CD14-positive monocyte (primary cell): Measurements from ENCODE around the gene IFRD1. TPM values are rescaled to one million over a fixed set of nuclear protein-coding genes. Genes with fewer than 3 reads are reported as not detected.

Source experiments
- DNase-seq, 3 donors: peaks; one replicate each; pipeline ENCODE4 v3.0.0-alpha.2; 2011 to 2022
- H2AFZ ChIP-seq: 2 replicates; pipeline ENCODE4 v1.6.0; 2012; ENCODE audit warnings: mild to moderate bottlenecking, low read depth, low read length, inconsistent platforms; ENCODE audit not compliant: insufficient read depth, poor library complexity, severe bottlenecking
- H3K27ac ChIP-seq, 2 donors: 1 replicate in 1 of 2; 2 replicates in 1 of 2; pipeline ENCODE4 v1.5.1; 2012 to 2013; ENCODE audit warnings: low read length in 2 of 2, control low read depth in 1 of 2, inconsistent platforms in 1 of 2, low read depth in 1 of 2, mild to moderate bottlenecking in 1 of 2
- H3K27me3 ChIP-seq, 2 donors: one replicate each; pipeline versions ENCODE4 v1.6.0 to v1.6.1; 2011 to 2013; ENCODE audit warnings: low read length in 2 of 2; ENCODE audit not compliant: control insufficient read depth in 2 of 2, insufficient read depth in 2 of 2
- H3K36me3 ChIP-seq, 2 donors: replicated peaks in 1 of 2; 1 replicate in 1 of 2; 2 replicates in 1 of 2; pipeline versions ENCODE4 v1.5.1 to v1.6.1; 2012 to 2013; ENCODE audit warnings: low read length in 2 of 2, control low read depth in 1 of 2, inconsistent platforms in 1 of 2, mild to moderate bottlenecking in 1 of 2; ENCODE audit not compliant: insufficient read depth in 2 of 2, control insufficient read depth in 1 of 2
- H3K4me1 ChIP-seq, 2 donors: 1 replicate in 1 of 2; 2 replicates in 1 of 2; pipeline versions ENCODE4 v1.5.1 to v1.6.1; 2012 to 2013; ENCODE audit warnings: low read length in 2 of 2, control low read depth in 1 of 2, inconsistent platforms in 1 of 2, mild to moderate bottlenecking in 1 of 2, moderate library complexity in 1 of 2; ENCODE audit not compliant: insufficient read depth in 2 of 2, control insufficient read depth in 1 of 2
- H3K4me2 ChIP-seq: replicated peaks from 2 replicates; pipeline ENCODE3; 2012; ENCODE audit warnings: low read length, moderate library complexity, mild to moderate bottlenecking; ENCODE audit not compliant: poor library complexity, severe bottlenecking; ENCODE audit errors: extremely low read depth
- H3K4me3 ChIP-seq, 3 experiments: fragments of 200-600 bp in 1 of 3; sonication (generic) in 1 of 3; replicated peaks in 1 of 3; 1 replicate in 2 of 3; 2 replicates in 1 of 3; pipeline ENCODE4 v1.5.1; 2011 to 2013; ENCODE audit warnings: low read length in 3 of 3, mild to moderate bottlenecking in 3 of 3, control low read depth in 2 of 3, low read depth in 2 of 3, inconsistent platforms in 1 of 3, moderate library complexity in 1 of 3
- H3K79me2 ChIP-seq: 2 replicates; pipeline ENCODE4 v1.6.0; 2012; ENCODE audit warnings: mild to moderate bottlenecking, control low read depth, inconsistent platforms, low read length, moderate library complexity; ENCODE audit not compliant: insufficient read depth
- H3K9ac ChIP-seq: 2 replicates; pipeline ENCODE4 v1.6.0; 2017; ENCODE audit warnings: low read length, mild to moderate bottlenecking; ENCODE audit not compliant: insufficient read depth, poor library complexity, severe bottlenecking
- H3K9me3 ChIP-seq, 2 donors: replicated peaks in 1 of 2; 1 replicate in 1 of 2; 2 replicates in 1 of 2; pipeline versions ENCODE4 v1.5.1 to v1.6.1; 2012 to 2013; ENCODE audit warnings: low read length in 2 of 2, control low read depth in 1 of 2; ENCODE audit not compliant: control insufficient read depth in 1 of 2, insufficient read depth in 1 of 2
- H4K20me1 ChIP-seq: 2 replicates; pipeline ENCODE4 v1.6.0; 2012; ENCODE audit warnings: mild to moderate bottlenecking, low read length, control low read depth, moderate library complexity; ENCODE audit not compliant: insufficient read depth
- H3K27ac Mint-ChIP-seq, 7 donors: one replicate each; pipeline ENCODE4 v1.8.0; 2020; ENCODE audit warnings: mild to moderate bottlenecking in 7 of 7, mixed read lengths in 7 of 7, moderate library complexity in 6 of 7, inconsistent platforms in 2 of 7
- H3K27me3 Mint-ChIP-seq, 3 donors: one replicate each; pipeline ENCODE4 v1.8.0; 2021 to 2022; ENCODE audit warnings: low read depth in 3 of 3, mild to moderate bottlenecking in 3 of 3, mixed read lengths in 3 of 3, moderate library complexity in 3 of 3, inconsistent platforms in 1 of 3
- H3K36me3 Mint-ChIP-seq, 2 donors: one replicate each; pipeline ENCODE4 v1.8.0; 2020; ENCODE audit warnings: mixed read lengths in 2 of 2, inconsistent platforms in 1 of 2, mild to moderate bottlenecking in 1 of 2
- H3K4me1 Mint-ChIP-seq: one replicate; pipeline ENCODE4 v1.8.0; 2020; ENCODE audit warnings: mild to moderate bottlenecking, mixed read lengths
- H3K4me3 Mint-ChIP-seq, 2 donors: one replicate each; pipeline ENCODE4 v1.8.0; 2020; ENCODE audit warnings: mild to moderate bottlenecking in 2 of 2, mixed read lengths in 2 of 2, moderate library complexity in 1 of 2
- H3K9me3 Mint-ChIP-seq, 7 donors: one replicate each; pipeline ENCODE4 v1.8.0; 2020 to 2022; ENCODE audit warnings: mixed read lengths in 7 of 7, mild to moderate bottlenecking in 6 of 7, moderate library complexity in 6 of 7, inconsistent platforms in 2 of 7
- WGBS: methylation state at CpG from one replicate; pipeline ENCODE4 v1.1.5; 2013; ENCODE audit warnings: missing lambda C conversion rate; ENCODE audit not compliant: insufficient coverage; 5-methylcytosine and 5-hydroxymethylcytosine counted together
- intact Hi-C, 2 donors: fragments of 100-400 bp; cut with micrococcal nuclease; formaldehyde crosslinking; loops; one replicate each; pipeline versions ENCODE4 v1.15.0 to v1.15.1; 2023
- polyA plus RNA-seq, 3 donors: library from polyadenylated mRNA; depleted of rRNA in 1 of 3; unstranded in 2 of 3; stranded (reverse) in 1 of 3; fragments of 300-500 nt in 2 of 3; fragments of >200 nt in 1 of 3; fragmentation: Illumina TruSeq in 2 of 3; gene quantifications; 1 replicate in 2 of 3; 2 replicates in 1 of 3; pipeline ENCODE4 v1.2.3, GENCODE V29; 2012 to 2021
- TF ChIP-seq, protein P1 (sequence below): fragments of 200-600 bp; IDR thresholded peaks from one replicate; pipeline ENCODE4 v1.8.0; 2022; ENCODE audit warnings: antibody characterized with exemption, mild to moderate bottlenecking

The IFRD1 gene
- polyA plus RNA-seq, 3 donors, result 13.6 to 81.6 (median 18.7) TPM

DNA sequence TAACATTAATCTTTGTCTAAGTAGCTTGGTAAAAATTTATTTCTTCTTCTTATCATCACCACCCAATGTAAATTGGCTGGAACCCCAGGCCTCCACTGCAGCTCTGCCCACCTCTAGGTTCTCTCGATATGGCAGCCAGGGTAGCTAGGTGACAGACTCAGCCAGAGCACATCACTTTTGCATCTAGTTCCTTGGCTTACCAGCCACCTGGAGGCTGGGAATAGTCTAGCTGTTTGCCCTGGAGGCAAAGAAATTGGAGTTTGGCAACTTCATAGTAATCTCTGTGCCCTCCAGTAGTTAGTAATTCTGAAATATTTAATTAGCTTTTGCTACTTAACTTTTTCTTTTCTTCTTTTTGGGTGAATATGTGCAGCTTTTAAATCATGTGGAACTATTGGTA, 9.4 kb downstream of the IFRD1 start:
- Histone ChIP-seq H3K9ac (no peak overlapping the region), H3K79me2 (peaks cover 15% of the 10 kb centered on the region), H3K4me1 (peaks cover 8 to 11% of the 10 kb centered on the region in 2 donors), H4K20me1 (peaks cover 50% of the 10 kb centered on the region), H2AFZ (no peak overlapping the region), H3K27me3 (no peaks in the 10 kb centered on the region), H3K4me3 (no peak overlapping the region), H3K9me3 (no peaks in the 10 kb centered on the region), H3K27ac (no peak overlapping the region), H3K4me2 (no peak overlapping the region), H3K36me3 (peaks cover 64 to 91% of the 10 kb centered on the region in 2 donors)
- H3K36me3 Mint-ChIP-seq, result peaks cover 68 to 77% of the 10 kb centered on the region in 2 donors
- no peaks in the 10 kb centered on the region for H3K27me3 Mint-ChIP-seq
- H3K4me3 Mint-ChIP-seq, result no peak overlapping the region
- H3K9me3 Mint-ChIP-seq, result no peaks in the 10 kb centered on the region
- no peak overlapping the region for H3K27ac Mint-ChIP-seq
- DNase-seq, result no peak
- 100% methylated on average over 1 of the region's 1 CpG for WGBS
- TF ChIP-seq, protein P1, sequence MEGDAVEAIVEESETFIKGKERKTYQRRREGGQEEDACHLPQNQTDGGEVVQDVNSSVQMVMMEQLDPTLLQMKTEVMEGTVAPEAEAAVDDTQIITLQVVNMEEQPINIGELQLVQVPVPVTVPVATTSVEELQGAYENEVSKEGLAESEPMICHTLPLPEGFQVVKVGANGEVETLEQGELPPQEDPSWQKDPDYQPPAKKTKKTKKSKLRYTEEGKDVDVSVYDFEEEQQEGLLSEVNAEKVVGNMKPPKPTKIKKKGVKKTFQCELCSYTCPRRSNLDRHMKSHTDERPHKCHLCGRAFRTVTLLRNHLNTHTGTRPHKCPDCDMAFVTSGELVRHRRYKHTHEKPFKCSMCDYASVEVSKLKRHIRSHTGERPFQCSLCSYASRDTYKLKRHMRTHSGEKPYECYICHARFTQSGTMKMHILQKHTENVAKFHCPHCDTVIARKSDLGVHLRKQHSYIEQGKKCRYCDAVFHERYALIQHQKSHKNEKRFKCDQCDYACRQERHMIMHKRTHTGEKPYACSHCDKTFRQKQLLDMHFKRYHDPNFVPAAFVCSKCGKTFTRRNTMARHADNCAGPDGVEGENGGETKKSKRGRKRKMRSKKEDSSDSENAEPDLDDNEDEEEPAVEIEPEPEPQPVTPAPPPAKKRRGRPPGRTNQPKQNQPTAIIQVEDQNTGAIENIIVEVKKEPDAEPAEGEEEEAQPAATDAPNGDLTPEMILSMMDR, result no peak
- intact Hi-C loops, result loop anchor here in 1 of 2 donors (10.0 kb wide), 1 partner anchor 255 kb away; the partner anchor contains the start of genes DOCK4 and ZNF277
- peaks cover 11% of the 10 kb centered on the region for H3K4me1 Mint-ChIP-seq

DNA sequence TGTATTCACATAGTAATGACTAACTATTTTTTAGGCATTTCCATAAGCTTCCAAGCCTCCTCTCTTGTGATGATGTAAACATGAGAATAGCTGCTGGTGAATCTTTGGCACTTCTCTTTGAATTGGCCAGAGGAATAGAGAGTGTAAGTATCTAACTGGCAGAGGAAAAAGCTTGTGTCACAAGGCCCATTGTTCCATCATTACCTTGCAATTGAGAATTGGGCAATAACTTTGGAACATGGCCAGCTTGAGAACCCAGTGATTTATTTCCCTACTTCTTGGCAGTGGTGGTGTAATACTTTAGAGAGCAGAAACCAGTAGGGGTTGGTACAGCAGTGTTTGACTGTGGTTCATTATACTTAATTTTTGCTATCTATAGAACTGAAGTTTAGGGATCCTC, 12.0 kb downstream of the IFRD1 start:
- H3K79me2 ChIP-seq, result no peaks in the 10 kb centered on the region
- peaks cover 11% of the 10 kb centered on the region for H3K4me1 Mint-ChIP-seq
- H3K4me2 ChIP-seq, result no peak overlapping the region
- H3K36me3 Mint-ChIP-seq, result peaks cover 68 to 80% of the 10 kb centered on the region in 2 donors
- H3K4me3 Mint-ChIP-seq, result no peak overlapping the region
- H3K9ac ChIP-seq, result no peak overlapping the region
- peak overlapping the region in 1 of 2 donors; percentile 40 for H3K27ac ChIP-seq
- intact Hi-C loops, result no loop called here
- no peaks in the 10 kb centered on the region for H3K9me3 ChIP-seq
- no peak overlapping the region for H2AFZ ChIP-seq
- H3K27ac Mint-ChIP-seq, result peak overlapping the region; percentile 54 to 85 (median 72)
- H3K4me3 ChIP-seq, result no peak overlapping the region
- peak; percentile 84 to 87 (median 85) for DNase-seq
- no peaks in the 10 kb centered on the region for H3K9me3 Mint-ChIP-seq
- H4K20me1 ChIP-seq, result peaks cover 32% of the 10 kb centered on the region
- TF ChIP-seq, protein P1, result no peak
- no peaks in the 10 kb centered on the region for H3K27me3 Mint-ChIP-seq
- H3K4me1 ChIP-seq, result peaks cover 8 to 11% of the 10 kb centered on the region in 2 donors
- H3K36me3 ChIP-seq, result peaks cover 65 to 95% of the 10 kb centered on the region in 2 donors
- H3K27me3 ChIP-seq, result no peaks in the 10 kb centered on the region
